Nephron progenitor cell (in vitro differentiated cells): ENCODE results near the gene SEC24D.

Source experiments
- DNase-seq: peaks from one replicate; pipeline ENCODE4 v3.0.0; 2021
- H3K27ac Mint-ChIP-seq: 2 replicates; pipeline ENCODE4 v1.8.0; 2021; ENCODE audit warnings: mild to moderate bottlenecking, moderate library complexity, mixed read lengths
- H3K27me3 Mint-ChIP-seq: 2 replicates; pipeline ENCODE4 v1.8.0; 2021; ENCODE audit warnings: mild to moderate bottlenecking, low read depth, mixed read lengths; ENCODE audit not compliant: poor library complexity
- H3K36me3 Mint-ChIP-seq: 2 replicates; pipeline ENCODE4 v1.8.0; 2021; ENCODE audit warnings: low read depth, mixed read lengths
- H3K4me1 Mint-ChIP-seq: 2 replicates; pipeline ENCODE4 v1.8.0; 2021; ENCODE audit warnings: mixed read lengths
- H3K4me3 Mint-ChIP-seq: 2 replicates; pipeline ENCODE4 v1.8.0; 2021; ENCODE audit warnings: mild to moderate bottlenecking, moderate library complexity, mixed read lengths
- H3K9me3 Mint-ChIP-seq: 2 replicates; pipeline ENCODE4 v1.8.0; 2021; ENCODE audit warnings: mild to moderate bottlenecking, moderate library complexity, mixed read lengths
- TF ChIP-seq, protein P1 (sequence below): fragments of 200-600 bp; sonication (generic); IDR thresholded peaks from 2 replicates; pipeline ENCODE4 v1.5.0; 2021; ENCODE audit warnings: antibody characterized with exemption

Gene SEC24D

DNA sequence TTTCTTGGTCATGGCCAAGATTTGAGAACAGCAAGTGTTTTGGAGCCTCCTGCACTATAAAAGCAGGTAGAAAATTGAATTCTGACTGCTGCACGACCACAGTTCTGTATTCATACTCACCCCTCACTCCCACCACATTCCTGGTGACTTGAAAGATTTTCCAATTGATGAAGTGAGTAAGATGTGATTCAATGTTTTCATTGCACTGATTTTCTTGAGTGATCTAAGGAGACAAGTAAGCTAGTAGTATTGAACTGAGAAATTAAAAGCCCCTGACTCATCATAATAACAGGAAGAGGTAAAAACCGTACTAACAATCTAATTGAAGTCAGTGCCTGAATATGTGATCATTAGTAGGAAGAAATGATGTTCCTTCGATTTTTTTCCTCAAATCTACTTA lies 6.1 kb upstream of the SEC24D start:
- no peak for DNase-seq
- Mint-ChIP-seq H3K36me3 (no peaks in the 10 kb centered on the region), H3K27ac (no peak overlapping the region), H3K9me3 (no peaks in the 10 kb centered on the region), H3K4me3 (no peak overlapping the region), H3K4me1 (no peaks in the 10 kb centered on the region), H3K27me3 (no peaks in the 10 kb centered on the region)
- TF ChIP-seq, protein P1, sequence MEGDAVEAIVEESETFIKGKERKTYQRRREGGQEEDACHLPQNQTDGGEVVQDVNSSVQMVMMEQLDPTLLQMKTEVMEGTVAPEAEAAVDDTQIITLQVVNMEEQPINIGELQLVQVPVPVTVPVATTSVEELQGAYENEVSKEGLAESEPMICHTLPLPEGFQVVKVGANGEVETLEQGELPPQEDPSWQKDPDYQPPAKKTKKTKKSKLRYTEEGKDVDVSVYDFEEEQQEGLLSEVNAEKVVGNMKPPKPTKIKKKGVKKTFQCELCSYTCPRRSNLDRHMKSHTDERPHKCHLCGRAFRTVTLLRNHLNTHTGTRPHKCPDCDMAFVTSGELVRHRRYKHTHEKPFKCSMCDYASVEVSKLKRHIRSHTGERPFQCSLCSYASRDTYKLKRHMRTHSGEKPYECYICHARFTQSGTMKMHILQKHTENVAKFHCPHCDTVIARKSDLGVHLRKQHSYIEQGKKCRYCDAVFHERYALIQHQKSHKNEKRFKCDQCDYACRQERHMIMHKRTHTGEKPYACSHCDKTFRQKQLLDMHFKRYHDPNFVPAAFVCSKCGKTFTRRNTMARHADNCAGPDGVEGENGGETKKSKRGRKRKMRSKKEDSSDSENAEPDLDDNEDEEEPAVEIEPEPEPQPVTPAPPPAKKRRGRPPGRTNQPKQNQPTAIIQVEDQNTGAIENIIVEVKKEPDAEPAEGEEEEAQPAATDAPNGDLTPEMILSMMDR, result no peak

DNA sequence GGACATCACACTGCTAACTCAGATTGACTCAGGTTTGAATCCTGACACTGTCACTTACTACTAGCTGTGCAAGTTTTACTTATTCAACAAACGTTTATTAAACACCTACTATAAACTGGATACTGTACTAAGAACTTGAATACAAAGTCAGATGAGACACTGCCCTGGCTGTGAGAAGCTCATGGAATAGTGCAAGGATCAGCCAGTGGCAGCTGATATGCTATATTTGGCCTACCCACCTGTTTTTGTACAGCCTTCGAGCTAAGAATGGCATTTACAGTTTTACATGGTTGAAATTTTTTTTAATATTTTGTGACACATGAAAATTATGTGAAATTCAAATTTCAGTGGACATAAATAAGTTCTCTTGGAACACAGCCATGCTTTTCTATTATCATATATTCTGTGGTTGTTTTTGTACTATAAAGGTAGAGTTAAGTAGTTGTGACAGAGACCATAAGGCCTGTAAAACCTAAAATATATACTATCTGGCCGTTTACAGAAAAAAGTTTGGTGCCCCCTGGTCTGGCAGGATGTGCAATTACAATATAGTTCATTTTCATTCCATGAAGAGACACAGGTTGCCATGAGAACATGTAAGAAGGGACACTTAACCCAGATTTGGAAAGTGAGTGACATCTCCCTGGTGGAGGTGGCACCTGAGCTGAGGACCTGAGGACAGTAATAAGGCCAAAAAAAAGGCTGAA lies 3.4 kb upstream of the SEC24D start:
- Mint-ChIP-seq H3K9me3 (no peaks in the 10 kb centered on the region), H3K36me3 (no peaks in the 10 kb centered on the region), H3K4me1 (peaks cover 13% of the 10 kb centered on the region), H3K27ac (no peak overlapping the region), H3K4me3 (no peak overlapping the region), H3K27me3 (no peaks in the 10 kb centered on the region)
- no peak for DNase-seq
- TF ChIP-seq, protein P1, result no peak

DNA sequence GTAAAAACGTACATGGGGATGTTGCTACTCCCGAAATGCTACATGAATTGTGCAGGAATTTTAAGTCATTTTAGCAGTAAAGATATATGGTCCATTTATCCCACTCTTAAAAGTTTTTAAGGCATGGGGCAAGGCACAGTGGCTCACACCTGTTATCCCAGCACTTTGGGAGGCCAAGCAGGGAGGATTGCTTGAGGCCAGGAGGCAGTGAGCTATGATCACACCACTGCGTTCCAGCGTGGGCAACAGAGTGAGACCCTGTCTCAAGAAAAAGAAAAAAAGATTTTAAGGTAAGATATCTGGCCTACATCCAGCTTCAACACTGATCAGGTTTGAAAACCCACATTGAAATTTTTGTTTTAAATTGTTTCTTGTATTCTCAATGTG lies 1.2 kb upstream of the SEC24D start:
- H3K36me3 Mint-ChIP-seq, result peaks cover 4% of the 10 kb centered on the region
- peak overlapping the region; percentile 93 for H3K4me3 Mint-ChIP-seq
- TF ChIP-seq, protein P1, result no peak
- DNase-seq, result no peak
- H3K27me3 Mint-ChIP-seq, result no peaks in the 10 kb centered on the region
- no peaks in the 10 kb centered on the region for H3K9me3 Mint-ChIP-seq
- no peak overlapping the region for H3K27ac Mint-ChIP-seq
- H3K4me1 Mint-ChIP-seq, result peaks cover 20% of the 10 kb centered on the region

DNA sequence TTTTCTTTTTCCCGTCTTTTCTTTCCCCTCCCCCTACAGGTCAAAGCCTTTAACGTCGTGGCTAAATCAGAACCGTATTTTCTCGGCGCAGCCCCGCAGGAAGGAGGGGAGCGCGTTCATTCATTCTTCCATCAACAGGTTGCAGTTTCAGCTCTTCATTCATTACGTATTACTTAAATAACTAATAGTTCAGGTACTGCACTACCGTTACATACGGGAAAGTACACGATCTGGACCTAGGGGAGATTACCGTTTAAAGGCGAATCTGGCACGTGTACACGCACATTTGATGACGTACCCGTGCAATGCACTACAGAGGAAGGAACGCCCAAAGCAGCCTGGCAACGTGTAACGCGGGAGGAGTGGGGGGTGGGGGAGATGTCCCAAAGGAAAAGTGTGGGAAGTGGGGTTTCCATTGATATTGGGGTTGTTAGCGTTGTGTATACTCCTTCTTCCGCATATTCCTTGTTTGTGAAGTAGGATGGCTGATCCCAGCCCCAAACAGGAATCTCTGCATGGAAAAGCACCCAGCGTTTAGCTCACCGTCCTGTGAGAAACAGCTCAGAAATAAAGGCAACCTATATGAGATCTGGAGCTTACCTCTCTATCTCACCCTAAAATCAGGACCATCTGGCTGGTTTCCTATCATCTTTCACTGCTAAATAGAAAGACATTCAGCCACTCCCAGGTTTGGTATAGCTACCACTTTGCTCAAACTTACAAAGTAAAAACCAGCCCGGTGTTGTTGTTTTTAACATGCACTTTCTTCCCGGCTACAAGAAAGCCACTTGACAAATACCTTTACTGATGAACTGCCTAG lies 585 bp upstream of the SEC24D start:
- peak overlapping the region; percentile 93 for H3K4me3 Mint-ChIP-seq
- H3K27me3 Mint-ChIP-seq, result no peaks in the 10 kb centered on the region
- TF ChIP-seq, protein P1, result no peak
- peaks cover 9% of the 10 kb centered on the region for H3K36me3 Mint-ChIP-seq
- H3K9me3 Mint-ChIP-seq, result no peaks in the 10 kb centered on the region
- DNase-seq, result peak; percentile 46
- peaks cover 20% of the 10 kb centered on the region for H3K4me1 Mint-ChIP-seq
- H3K27ac Mint-ChIP-seq, result peak overlapping the region; percentile 84

DNA sequence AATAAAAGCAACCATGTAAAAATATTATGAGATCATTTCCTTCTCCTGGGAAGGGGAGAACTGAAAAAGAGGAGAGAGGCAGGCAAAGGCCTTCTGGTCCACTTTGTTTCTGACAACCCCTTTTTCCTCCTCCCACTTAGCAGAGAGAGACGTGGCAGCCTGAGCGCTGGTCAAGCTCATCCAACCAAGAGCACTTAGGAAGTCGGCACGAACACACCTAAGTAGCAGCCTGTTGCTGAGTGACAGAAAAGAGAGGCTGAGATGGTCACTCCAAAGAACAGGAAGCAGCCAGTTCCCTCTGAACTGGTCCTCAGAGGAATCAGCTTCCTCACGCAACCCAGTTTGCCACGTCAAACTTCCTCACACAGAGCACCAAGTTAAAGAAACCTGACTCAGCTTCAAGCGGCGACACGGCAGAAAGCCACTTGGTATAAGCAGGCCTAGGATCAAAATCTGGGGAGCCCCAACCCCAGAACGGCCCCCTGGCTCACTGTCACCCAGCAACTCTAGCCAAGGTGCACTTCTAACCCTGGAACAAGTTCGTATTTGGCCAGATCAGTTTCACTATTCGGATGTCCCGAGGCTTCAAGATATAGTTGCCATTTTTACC lies 861 bp downstream of the SEC24D start:
- Mint-ChIP-seq H3K36me3 (peaks cover 16% of the 10 kb centered on the region), H3K4me1 (peaks cover 20% of the 10 kb centered on the region), H3K4me3 (peak overlapping the region; percentile 93), H3K9me3 (no peaks in the 10 kb centered on the region), H3K27ac (peak overlapping the region; percentile 65), H3K27me3 (no peaks in the 10 kb centered on the region)
- TF ChIP-seq, protein P1, result no peak
- DNase-seq, result peak; percentile 38
